ENCODE results near the gene HTN3. TPM values are rescaled to one million over a fixed set of nuclear protein-coding genes. Genes with fewer than 3 reads are reported as not detected.
"Not testable (repeated sequence)": the region's sequence is repeated elsewhere in the genome, so short reads cannot be mapped to it uniquely, and the experiment has no call there.

Gene HTN3
- not detected for total RNA-seq

GRCh38 chr4:70028159-70028558 lies at the start of gene HTN3:
Gene HTN3, plus strand, starts transcription at chr4:70028459. Its CDS starts 2,282 bp downstream, at chr4:70030741.
- DNase-seq (ENCODE audit: extremely low spot score); H3K27ac ChIP-seq (replicated peaks in 1 of 4); intact Hi-C loops (cut with DNase I); H3K9me3 ChIP-seq; H3K36me3 ChIP-seq; H3K4me3 ChIP-seq; H3K4me1 ChIP-seq; H3K27me3 ChIP-seq: not testable (repeated sequence)
- 68% methylated on average over 7 of the region's 7 CpGs for WGBS

GRCh38 chr4:69984030-69984443 lies 44.2 kb upstream of the HTN3 start:
- intact Hi-C loops (cut with DNase I), result no loop called here
- 23% methylated on average over 2 of the region's 2 CpGs for WGBS
- DNase-seq (ENCODE audit: extremely low spot score), result no peak

GRCh38 chr4:69986663-69987062 lies 41.6 kb upstream of the HTN3 start:
- WGBS, result 78% methylated on average over 1 of the region's 1 CpG
- intact Hi-C loops (cut with DNase I), result no loop called here

More at GRCh38 chr4:69984030-69984443, 44.2 kb upstream of the HTN3 start:
- H3K4me3 ChIP-seq, result no peak overlapping the region
- TF ChIP-seq POLR2A (IDR thresholded peaks at IDR 0.05; ENCODE audit: low read depth) (no peak), EP300 (IDR thresholded peaks at IDR 0.05) (no peak)
- H3K27ac ChIP-seq (replicated peaks in 1 of 4), result no peak overlapping the region
- H3K27me3 ChIP-seq, result no peaks in the 10 kb centered on the region
- peaks cover 0 to 11% (median 8%) of the 10 kb centered on the region in 4 donors for H3K4me1 ChIP-seq
- H3K9me3 ChIP-seq, result no peaks in the 10 kb centered on the region
- no peaks in the 10 kb centered on the region for H3K36me3 ChIP-seq

GRCh38 chr4:69991016-69991415 lies 37.2 kb upstream of the HTN3 start:
- H3K4me3 ChIP-seq, result no peak overlapping the region
- H3K27me3 ChIP-seq, result no peaks in the 10 kb centered on the region
- H3K9me3 ChIP-seq, result no peaks in the 10 kb centered on the region
- intact Hi-C loops (cut with DNase I), result no loop called here
- no peaks in the 10 kb centered on the region for H3K4me1 ChIP-seq
- no peaks in the 10 kb centered on the region for H3K36me3 ChIP-seq
- WGBS, result 82% methylated on average over 4 of the region's 4 CpGs
- no peak for DNase-seq (ENCODE audit: extremely low spot score)
- no peak for TF ChIP-seq CTCF (IDR thresholded peaks at IDR 0.05)
- no peak for TF ChIP-seq POLR2AphosphoS5 (IDR thresholded peaks at IDR 0.05)
- TF ChIP-seq EP300 (IDR thresholded peaks at IDR 0.05), result no peak
- no peak for TF ChIP-seq POLR2A (IDR thresholded peaks at IDR 0.05; ENCODE audit: low read depth)
- no peak overlapping the region for H3K27ac ChIP-seq (replicated peaks in 1 of 4)

More at GRCh38 chr4:69986663-69987062, 41.6 kb upstream of the HTN3 start:
- no peaks in the 10 kb centered on the region for H3K36me3 ChIP-seq
- no peak for DNase-seq (ENCODE audit: extremely low spot score)
- no peaks in the 10 kb centered on the region for H3K9me3 ChIP-seq
- TF ChIP-seq EP300 (IDR thresholded peaks at IDR 0.05) (no peak), POLR2A (IDR thresholded peaks at IDR 0.05; ENCODE audit: low read depth) (no peak), POLR2AphosphoS5 (IDR thresholded peaks at IDR 0.05) (no peak), CTCF (IDR thresholded peaks at IDR 0.05) (no peak)
- H3K4me1 ChIP-seq, result peaks cover 0 to 11% (median 8%) of the 10 kb centered on the region in 4 donors
- no peak overlapping the region for H3K4me3 ChIP-seq
- H3K27me3 ChIP-seq, result no peaks in the 10 kb centered on the region
- H3K27ac ChIP-seq (replicated peaks in 1 of 4), result no peak overlapping the region

- Histone ChIP-seq H3K9me3 (no peaks in the 10 kb centered on the region), H3K36me3 (no peaks in the 10 kb centered on the region), H3K27ac (replicated peaks in 1 of 4) (no peak overlapping the region), H3K4me1 (no peaks in the 10 kb centered on the region), H3K4me3 (no peak overlapping the region), H3K27me3 (no peaks in the 10 kb centered on the region)
- 84% methylated on average over 5 of the region's 5 CpGs for WGBS
- no peak for DNase-seq (ENCODE audit: extremely low spot score)
- TF ChIP-seq CTCF (IDR thresholded peaks at IDR 0.05) (no peak), POLR2A (IDR thresholded peaks at IDR 0.05; ENCODE audit: low read depth) (no peak), POLR2AphosphoS5 (IDR thresholded peaks at IDR 0.05) (no peak), EP300 (IDR thresholded peaks at IDR 0.05) (no peak)
- intact Hi-C loops (cut with DNase I), result no loop called here
Measured at GRCh38 chr4:69994782-69995181, 33.5 kb upstream of the HTN3 start.

- H3K4me3 ChIP-seq, result no peak within 1 kb of the TSS
- no peaks in the 10 kb centered on the region for H3K27me3 ChIP-seq
- 83% methylated on average over 3 of the region's 3 CpGs for WGBS
- no peak within 1 kb of the TSS for H3K27ac ChIP-seq (replicated peaks in 1 of 4)
- TF ChIP-seq EP300 (IDR thresholded peaks at IDR 0.05), result no peak
- no peak for TF ChIP-seq CTCF (IDR thresholded peaks at IDR 0.05)
- no peak for TF ChIP-seq POLR2AphosphoS5 (IDR thresholded peaks at IDR 0.05)
- no peak for TF ChIP-seq POLR2A (IDR thresholded peaks at IDR 0.05; ENCODE audit: low read depth)
- H3K9me3 ChIP-seq, result no peaks in the 10 kb centered on the region
- no peaks in the 10 kb centered on the region for H3K4me1 ChIP-seq
- intact Hi-C loops (cut with DNase I), result no loop called here
- H3K36me3 ChIP-seq, result no peaks in the 10 kb centered on the region
- no peak for DNase-seq (ENCODE audit: extremely low spot score)
Measured at GRCh38 chr4:69995526-69996016, 32.7 kb upstream of the HTN3 start, which contains the start of gene STATH. Gene STATH, plus strand, starts transcription at chr4:69995966. Its CDS starts 2,472 bp downstream, at chr4:69998438.

Data from esophagus muscularis mucosa (tissue), 4 donors.